ENCODE results near the gene GSTA4.

The GSTA4 gene

GRCh38 chr6:53020005-53020744, 25.1 kb upstream of the GSTA4 start:
- TF ChIP-seq CTCF (conservative IDR thresholded peaks at IDR 0.05; ENCODE audit: low read depth), result no peak
- ChIA-PET POLR2A (ENCODE audit: low non-redundant PET) (no interaction called here), CTCF (interaction anchor here (0.7 kb wide), 1 partner anchor 116 kb away, joined by 5 read pairs; no protein-coding TSS in a partner anchor)
- H3K27ac ChIP-seq, result no peak overlapping the region
- DNase-seq (ENCODE audit: low spot score), result no peak

GRCh38 chr6:53018446-53018845, 23.4 kb upstream of the GSTA4 start:
- no peak for DNase-seq (ENCODE audit: low spot score)
- H3K27ac ChIP-seq, result no peak overlapping the region
- ChIA-PET CTCF (no interaction called here), POLR2A (ENCODE audit: low non-redundant PET) (no interaction called here)
- TF ChIP-seq CTCF (conservative IDR thresholded peaks at IDR 0.05; ENCODE audit: low read depth), result no peak

GRCh38 chr6:53015486-53015885, 20.4 kb upstream of the GSTA4 start:
- ChIA-PET POLR2A (ENCODE audit: low non-redundant PET) (no interaction called here), CTCF (interaction anchor here (0.7 to 1.1 kb wide), 2 partner anchors 9 to 17 kb away, joined by 3 to 5 read pairs; no protein-coding TSS in a partner anchor)
- no peak for DNase-seq (ENCODE audit: low spot score)
- no peak overlapping the region for H3K27ac ChIP-seq
- TF ChIP-seq CTCF (conservative IDR thresholded peaks at IDR 0.05; ENCODE audit: low read depth), result no peak

- no peak overlapping the region for H3K27ac ChIP-seq
Measured at GRCh38 chr6:53014744-53015143, 19.7 kb upstream of the GSTA4 start.

GRCh38 chr6:53014063-53014462, 19.0 kb upstream of the GSTA4 start:
- H3K27ac ChIP-seq, result no peak overlapping the region
- no peak for TF ChIP-seq CTCF (conservative IDR thresholded peaks at IDR 0.05; ENCODE audit: low read depth)
- CTCF ChIA-PET, result no interaction called here
- no peak for DNase-seq (ENCODE audit: low spot score)
- POLR2A ChIA-PET (ENCODE audit: low non-redundant PET), result no interaction called here

More at GRCh38 chr6:53014744-53015143, 19.7 kb upstream of the GSTA4 start:
- ChIA-PET POLR2A (ENCODE audit: low non-redundant PET) (no interaction called here), CTCF (interaction anchor here (0.7 to 1.1 kb wide), 3 partner anchors 8 to 18 kb away, joined by 3 to 5 read pairs (median 5); no protein-coding TSS in a partner anchor)
- TF ChIP-seq CTCF (conservative IDR thresholded peaks at IDR 0.05; ENCODE audit: low read depth), result no peak
- DNase-seq (ENCODE audit: low spot score), result no peak

GRCh38 chr6:53011979-53012378, 16.9 kb upstream of the GSTA4 start:
- ChIA-PET CTCF (no interaction called here), POLR2A (ENCODE audit: low non-redundant PET) (no interaction called here)
- no peak for TF ChIP-seq CTCF (conservative IDR thresholded peaks at IDR 0.05; ENCODE audit: low read depth)
- H3K27ac ChIP-seq, result no peak overlapping the region
- DNase-seq (ENCODE audit: low spot score), result no peak

Measured in RWPE1 (cell line).